SKM-1 treated with dmso at 0.1 percent for 144 hours (cell line): ENCODE measurements around the gene TCTA.

Experiments used
- DNase-seq: peaks from one replicate; lab custom pipeline; 2025; ENCODE audit not compliant: unreplicated experiment; lab: John Stamatoyannopoulos, UW

TCTA gene

DNA sequence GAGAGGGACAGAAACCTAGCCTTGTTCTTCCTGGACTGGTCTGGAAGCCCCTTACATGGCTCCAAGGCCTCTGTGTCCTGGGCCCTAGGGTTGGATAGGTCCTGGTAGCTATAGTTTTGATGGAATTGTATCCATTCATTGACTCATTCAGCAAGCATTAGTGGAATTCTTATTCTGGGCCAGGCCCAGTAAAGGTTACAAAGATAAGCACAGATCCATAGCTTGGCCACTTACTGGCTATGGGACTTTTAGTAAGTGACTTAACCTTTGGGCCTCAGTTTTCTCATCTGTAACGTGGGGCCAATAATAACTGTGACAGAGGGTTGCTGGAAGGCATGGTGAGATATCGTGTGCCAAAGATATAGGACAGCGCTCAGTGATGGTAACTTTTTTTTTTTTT lies 44.2 kb downstream of the TCTA start:
- DNase-seq: no peak

DNA sequence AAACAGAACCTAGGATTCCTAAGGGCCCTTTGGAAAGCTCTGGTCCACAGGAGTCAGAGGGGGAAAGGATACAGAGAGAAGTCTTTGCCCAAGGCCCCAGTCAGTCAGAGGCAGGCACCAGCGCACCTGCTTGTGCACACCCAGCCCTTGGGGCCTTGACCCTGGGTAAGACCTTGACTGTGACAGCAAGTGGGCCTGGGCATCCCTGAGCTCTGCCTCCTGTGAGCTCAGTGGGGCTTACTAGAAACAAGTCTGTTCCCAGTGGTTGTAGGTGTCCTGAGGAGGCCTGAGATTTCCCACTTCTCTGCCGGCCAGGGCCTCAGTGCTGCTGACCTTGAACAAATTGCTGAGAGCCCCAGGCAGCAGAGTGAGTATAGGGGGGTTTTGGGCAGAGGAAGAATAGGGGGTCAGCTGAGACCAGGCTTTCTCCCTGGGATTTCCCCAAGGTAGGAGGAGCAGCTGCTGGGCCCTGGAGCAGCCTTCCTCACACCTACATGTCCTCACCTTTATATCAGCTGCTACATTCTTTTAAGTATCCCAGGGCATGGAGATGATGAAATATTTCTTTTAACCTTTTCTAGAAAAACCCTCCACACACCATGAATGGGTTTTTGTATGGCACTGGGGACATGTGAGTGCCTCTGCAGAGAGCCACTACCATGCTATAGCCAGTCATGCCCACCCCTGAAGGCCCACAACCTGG lies 48.1 kb downstream of the TCTA start:
- DNase-seq: no peak

DNA sequence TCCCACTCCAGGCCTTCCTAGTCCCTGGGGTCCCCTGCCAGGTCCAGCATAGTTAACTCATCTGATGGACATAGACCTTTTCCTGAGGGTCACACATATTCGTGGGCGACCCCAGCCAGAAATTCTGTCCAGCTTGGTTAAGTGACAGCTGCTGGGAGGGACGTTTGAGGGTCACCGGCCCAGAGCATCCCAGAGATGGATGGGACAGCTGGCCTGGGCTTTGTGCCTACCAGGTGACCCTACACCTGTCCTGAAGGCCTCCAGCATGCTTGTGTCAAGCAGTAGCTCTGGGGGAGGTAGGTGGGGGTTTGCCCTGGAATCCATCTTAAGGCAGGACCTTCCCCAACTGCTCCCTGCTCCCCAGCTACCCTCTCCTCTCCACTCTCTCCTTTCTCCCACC lies 48.7 kb downstream of the TCTA start:
- no peak for DNase-seq

DNA sequence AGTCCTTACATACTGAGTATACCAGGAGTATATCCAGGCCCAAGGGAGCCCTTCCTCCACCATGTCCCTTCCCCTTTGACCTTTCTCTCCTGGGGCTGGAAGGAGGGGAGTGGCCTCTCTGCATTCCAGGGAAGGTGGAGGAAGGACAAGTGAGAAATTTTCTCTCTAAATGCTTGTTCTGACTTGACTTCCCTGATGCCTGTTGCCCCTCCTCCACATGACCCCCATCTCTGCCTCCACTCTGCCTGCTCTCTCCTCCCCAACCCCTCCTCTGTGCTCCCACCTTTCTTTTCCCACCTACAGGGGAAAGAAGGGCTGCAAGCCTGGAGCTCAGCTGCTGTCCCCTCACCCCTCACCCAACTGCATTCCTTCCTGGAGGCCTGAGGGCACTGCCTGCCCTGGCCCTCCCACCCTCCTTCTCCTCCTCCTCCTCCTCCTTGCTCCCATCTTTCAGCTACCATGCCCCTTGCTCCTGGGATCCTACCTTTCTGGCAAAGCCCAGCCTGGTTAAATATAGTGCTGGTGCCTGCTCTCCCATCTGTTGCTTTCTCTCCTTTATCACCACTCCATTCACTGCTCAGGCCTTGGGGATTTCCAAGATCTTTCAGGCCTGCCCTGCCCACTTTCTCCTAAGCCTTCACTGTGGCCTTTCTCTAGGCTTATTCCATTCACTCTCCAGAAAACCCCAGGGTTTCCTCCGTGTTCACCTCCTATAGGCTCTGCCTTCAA lies 49.4 kb downstream of the TCTA start:
- DNase-seq: no peak

DNA sequence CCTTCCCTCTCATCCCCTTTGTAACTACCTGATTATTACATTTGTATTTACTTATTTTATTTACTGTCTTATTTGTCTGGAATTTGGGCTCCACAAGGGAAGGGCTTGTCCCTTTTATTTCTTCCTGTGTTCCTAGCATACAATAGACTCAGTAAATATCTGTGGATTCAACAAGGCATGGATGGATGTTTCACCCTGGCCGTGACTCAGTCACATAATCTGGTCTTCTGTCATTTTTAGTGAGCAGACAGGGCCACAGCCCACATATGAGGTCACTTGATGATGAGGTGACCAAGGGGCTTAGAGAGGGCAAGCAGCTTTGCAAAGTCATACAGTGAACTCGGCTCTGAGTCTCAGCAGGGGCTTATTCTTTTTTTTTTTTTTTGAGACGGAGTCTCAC lies 50.0 kb downstream of the TCTA start:
- no peak for DNase-seq

DNA sequence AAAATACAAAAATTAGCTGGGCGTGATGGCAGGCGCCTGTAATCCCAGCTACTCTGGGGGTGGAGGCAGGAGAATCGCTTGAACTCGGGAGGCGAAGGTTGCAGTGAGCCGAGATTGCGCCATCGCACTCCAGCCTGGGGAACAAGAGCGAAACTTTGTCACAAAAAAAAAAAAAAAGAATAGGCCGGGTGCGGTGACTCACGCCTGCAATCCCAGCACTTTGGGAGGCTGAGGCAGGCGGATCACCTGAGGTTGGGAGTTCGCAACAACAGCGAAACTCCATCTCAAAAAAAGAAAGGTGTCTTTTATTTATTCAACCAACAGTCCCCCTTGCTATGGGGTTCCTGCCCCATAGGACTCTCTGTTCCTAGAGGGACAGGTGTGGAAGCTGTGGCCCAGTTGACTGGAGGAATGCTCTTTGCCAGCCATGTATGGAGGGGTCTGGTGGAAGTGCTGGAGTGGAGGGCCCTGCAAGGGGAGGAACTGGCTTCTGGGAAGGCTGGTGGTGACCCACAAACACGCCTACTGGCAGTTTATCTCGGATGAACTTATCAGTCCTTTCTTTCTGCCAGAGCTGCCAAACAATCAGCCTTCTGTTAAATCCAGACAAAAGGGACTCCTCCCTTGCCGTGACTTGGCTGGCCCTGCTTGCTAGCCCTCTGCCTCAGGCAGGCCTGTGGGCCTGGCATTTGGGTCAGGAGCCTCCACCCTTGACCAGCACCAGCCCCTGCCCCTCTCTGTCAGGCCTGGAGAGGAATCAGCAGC lies 53.2 kb downstream of the TCTA start:
- no peak for DNase-seq
